Fibroblast of pulmonary artery (primary cell): ENCODE results near the gene CSNK2A2.

Experiments
- DNase-seq: peaks from one replicate; pipeline ENCODE4 v3.0.0-alpha.2; 2010; ENCODE audit warnings: low read depth
- H3K4me3 ChIP-seq: replicated peaks from 2 replicates; pipeline ENCODE4 v1.5.1; 2011; ENCODE audit warnings: low read depth, mild to moderate bottlenecking, control low read depth, low read length, moderate library complexity
- TF ChIP-seq, protein P1 (sequence below): IDR thresholded peaks from 2 replicates; pipeline ENCODE4 v1.5.1; 2011; ENCODE audit warnings: mild to moderate bottlenecking, control low read depth, low read length, inconsistent platforms; ENCODE audit errors: missing control alignments

The CSNK2A2 gene

DNA sequence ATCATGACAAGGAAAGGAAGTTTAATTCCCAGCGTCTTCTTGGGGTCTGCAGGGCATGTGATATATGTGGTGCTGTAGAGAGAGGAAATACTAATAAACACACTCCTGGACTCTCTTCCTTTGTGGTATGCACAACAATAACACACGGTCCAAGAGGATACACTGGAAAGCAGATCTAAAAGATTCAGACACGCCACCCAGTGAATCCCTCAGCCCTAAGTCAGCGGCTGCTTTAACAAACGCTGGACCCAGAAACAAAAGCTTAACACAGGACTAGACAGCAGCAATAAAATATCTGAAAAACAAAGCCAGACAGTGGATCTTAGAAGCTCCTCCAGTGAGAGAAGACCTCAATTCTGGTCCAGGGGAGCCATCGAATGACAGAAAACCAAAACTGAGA lies 81.8 kb downstream of the CSNK2A2 start:
- no peak for DNase-seq
- TF ChIP-seq, protein P1, sequence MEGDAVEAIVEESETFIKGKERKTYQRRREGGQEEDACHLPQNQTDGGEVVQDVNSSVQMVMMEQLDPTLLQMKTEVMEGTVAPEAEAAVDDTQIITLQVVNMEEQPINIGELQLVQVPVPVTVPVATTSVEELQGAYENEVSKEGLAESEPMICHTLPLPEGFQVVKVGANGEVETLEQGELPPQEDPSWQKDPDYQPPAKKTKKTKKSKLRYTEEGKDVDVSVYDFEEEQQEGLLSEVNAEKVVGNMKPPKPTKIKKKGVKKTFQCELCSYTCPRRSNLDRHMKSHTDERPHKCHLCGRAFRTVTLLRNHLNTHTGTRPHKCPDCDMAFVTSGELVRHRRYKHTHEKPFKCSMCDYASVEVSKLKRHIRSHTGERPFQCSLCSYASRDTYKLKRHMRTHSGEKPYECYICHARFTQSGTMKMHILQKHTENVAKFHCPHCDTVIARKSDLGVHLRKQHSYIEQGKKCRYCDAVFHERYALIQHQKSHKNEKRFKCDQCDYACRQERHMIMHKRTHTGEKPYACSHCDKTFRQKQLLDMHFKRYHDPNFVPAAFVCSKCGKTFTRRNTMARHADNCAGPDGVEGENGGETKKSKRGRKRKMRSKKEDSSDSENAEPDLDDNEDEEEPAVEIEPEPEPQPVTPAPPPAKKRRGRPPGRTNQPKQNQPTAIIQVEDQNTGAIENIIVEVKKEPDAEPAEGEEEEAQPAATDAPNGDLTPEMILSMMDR = no peak
- H3K4me3 ChIP-seq = no peak overlapping the region

DNA sequence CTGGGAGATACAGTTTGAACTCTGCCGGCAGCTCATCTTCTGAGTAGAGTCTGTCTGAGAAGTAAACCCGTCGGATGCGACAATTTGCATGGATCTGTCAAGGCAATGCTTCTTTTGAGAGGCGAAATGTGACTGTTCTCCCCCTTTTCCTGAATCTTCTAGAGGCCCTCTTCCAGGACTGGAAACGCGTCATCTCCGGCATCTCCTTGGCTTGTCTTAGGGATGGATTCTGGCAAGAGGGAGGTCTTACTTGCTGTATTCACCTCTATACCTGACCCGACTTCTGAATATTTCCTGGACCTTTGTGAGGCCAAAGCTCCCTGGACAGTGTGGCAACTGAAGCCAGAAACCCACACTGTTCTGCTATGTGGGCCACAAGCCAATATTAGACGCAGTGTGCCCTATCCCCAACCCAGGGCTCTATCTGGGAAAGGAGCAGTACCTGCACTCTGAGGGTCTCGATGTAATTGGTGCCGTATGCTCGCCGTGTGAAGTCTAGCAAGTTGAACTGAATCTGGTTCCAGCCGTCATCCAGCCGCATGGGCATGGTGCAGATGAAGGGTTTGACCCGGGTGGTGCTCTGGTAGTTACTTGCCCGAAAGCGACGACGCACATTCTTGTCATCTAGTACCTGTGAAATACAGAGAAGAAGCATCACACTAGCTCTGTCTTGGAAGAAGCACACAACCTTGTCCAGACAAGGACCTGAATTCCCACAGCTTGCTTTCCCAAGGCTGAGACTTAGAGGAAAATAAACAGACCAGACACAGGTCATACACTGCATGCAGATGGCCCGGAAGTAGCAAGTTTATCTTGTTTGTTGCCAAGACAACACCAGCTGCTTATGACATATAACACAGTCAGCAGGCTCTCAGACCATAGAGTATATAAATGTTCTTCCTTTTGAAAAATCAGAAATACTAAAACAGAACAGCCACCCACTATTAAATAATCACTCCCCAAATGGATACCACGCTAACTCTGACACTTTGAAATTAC lies 82.8 kb downstream of the CSNK2A2 start:
- H3K4me3 ChIP-seq = no peak overlapping the region
- TF ChIP-seq, protein P1 = no peak
- DNase-seq = peak; percentile 49

DNA sequence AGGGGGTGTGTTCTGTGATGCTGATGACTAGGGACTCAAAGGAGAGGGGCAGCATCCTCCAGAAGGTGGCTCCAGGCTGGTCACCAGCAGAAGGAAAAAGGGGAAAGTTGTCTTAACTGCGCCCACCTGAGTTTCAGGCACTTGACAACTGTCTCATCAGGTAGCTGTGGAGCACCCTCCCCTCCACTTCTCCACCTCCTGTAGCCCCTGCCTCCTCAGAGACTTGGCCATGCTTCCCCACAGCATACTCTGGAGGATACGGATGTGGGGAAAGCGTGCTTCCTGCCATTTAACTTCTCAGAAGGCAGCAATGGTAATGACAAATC lies 86.6 kb downstream of the CSNK2A2 start:
- TF ChIP-seq, protein P1 = no peak
- no peak overlapping the region for H3K4me3 ChIP-seq
- DNase-seq = no peak

DNA sequence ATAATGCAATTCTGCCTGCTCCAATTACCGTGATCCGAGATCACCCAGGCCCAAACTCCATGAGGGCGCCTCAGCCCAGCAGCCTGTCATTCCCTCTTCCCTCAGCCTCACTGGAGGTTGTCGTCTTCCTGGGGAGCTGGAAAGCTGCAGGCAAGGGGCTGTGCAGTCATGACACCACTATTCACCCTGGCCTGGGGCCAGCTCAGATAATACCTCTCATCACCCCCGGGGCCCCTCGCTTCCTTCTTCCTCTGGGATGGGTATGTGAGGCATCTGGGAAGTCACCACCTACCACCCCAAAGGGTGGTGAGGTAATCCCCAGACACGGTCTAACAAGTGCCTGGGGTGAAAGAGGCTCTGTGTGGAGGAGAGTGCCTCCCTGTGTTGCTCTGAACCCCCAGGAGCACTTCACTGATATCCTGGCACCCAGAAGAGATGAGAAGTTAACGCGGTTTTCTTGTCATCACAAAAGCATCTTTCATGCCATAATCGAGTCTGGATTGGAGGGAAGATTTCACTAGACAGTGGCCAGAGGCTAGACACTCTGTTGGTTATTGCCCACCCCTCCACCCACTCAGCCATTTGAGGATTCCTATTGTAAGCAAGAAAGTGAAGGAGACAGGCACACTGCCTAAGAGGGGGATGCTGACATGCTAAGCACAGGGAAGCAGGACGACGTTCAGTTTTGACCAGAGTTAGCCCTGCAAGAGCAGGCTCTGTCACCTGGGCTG lies 87.2 kb downstream of the CSNK2A2 start:
- H3K4me3 ChIP-seq = no peak overlapping the region
- DNase-seq = no peak
- TF ChIP-seq, protein P1 = no peak

DNA sequence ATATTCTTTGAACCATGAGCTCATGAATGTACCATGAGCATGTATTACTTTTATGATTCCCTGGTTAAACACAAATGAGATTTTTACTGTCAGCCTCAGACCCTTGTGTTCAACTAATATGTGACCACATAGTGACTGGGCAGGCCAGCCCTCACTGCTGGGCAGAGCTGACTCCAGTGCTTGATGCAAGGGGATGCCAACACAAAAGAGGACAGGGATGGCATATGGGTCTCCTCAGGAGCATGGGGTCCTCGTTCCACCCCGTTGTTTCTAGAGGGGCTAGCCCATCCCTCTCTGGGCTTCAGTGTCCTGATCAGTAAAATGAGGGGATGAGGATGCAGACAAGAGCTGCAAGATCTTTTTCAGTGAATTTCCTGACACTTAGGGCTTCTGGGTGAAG lies 88.0 kb downstream of the CSNK2A2 start:
- TF ChIP-seq, protein P1 = no peak
- H3K4me3 ChIP-seq = no peak overlapping the region
- DNase-seq = no peak

DNA sequence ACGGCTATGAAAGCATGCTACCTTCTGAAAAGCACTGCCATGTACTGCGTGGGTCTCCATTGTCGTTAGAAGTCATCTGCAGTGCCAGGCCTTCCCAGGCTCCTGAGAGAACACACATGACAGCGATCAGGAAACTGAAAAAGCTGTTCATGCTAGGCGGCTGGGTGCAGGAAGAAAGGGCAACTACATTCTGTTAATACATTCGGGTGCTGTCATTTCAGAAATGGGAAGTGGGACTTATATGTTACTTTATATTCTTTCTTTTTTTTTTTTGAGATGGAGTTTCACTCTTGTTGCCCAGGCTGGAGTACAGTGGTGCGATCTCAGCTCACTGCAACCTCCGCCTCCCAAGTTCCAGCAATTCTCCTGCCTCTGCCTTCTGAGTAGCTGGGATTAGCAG lies 88.6 kb downstream of the CSNK2A2 start:
- TF ChIP-seq, protein P1 = no peak
- DNase-seq = no peak
- no peak overlapping the region for H3K4me3 ChIP-seq
